ENCODE results near the gene REXO1.
A peak's percentile ranks its signal among the peaks of the same experiment; 100 is the strongest.

REXO1 gene

GRCh38 chr19:1846517-1847204, 1.6 kb downstream of the REXO1 start:
- DNase-seq, result no peak

- DNase-seq, result no peak
These were observed 2.6 kb downstream of the REXO1 start for GRCh38 chr19:1845642-1846041.

DNA sequence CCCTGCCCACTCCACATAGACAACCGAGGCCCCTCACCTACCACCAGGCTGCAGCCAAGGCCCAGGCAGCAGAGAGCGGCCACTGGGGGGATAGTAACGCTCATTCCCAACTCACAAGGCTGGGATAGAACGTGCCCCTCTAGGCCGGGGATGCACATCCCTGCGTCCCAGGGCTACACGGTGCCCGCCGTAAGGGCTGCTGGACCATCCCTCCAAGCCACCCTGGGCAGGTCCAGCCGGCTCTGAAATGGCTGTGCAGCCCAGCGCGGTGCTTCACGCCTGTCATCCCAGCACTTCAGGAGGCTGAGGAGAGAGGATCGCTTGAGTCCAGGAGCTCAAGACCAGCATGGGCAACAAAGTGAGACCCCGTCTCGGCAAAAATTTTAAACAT, 3.2 kb downstream of the REXO1 start:
- DNase-seq, result no peak

- DNase-seq, result no peak
These were observed 3.7 kb downstream of the REXO1 start for GRCh38 chr19:1844513-1845124.

GRCh38 chr19:1843646-1844394, 4.5 kb downstream of the REXO1 start:
- DNase-seq, result no peak

GRCh38 chr19:1843116-1843515, 5.2 kb downstream of the REXO1 start:
- DNase-seq, result no peak

DNA sequence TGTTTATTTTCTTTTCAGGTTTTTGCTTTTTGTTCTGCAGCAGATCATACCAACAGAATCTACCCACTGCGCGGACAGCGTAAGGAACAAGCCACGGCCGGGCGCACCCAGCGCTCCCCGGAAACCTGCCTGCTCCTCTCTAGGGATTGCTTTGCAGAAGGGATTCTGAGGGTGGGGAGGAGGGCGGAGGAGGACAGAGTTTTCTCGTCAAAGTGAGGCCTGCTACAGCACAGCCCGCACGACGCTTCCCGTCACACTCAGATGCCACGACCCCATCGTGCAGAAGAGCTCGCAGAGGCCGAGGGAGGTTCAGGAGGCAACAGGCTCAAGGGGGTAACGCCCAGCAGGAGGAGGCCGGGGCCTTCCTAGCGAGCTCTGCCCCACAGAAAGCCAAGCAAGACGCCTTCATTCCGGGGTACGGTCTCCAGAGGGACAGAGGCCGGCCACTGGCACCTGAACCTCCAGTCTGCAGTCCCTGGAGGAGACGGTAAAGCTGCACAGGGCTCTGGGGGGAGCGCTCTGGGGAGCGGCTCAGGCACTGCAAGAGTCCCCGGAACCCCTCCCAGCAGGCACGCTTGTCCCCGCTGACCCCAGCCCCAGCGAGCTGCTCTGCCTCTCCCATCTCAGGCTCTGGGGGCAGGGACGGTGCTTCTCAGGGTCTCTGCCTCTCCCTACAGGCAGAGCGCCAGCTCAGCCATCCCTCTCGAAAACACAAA, 6.9 kb downstream of the REXO1 start:
- no peak for DNase-seq

DNA sequence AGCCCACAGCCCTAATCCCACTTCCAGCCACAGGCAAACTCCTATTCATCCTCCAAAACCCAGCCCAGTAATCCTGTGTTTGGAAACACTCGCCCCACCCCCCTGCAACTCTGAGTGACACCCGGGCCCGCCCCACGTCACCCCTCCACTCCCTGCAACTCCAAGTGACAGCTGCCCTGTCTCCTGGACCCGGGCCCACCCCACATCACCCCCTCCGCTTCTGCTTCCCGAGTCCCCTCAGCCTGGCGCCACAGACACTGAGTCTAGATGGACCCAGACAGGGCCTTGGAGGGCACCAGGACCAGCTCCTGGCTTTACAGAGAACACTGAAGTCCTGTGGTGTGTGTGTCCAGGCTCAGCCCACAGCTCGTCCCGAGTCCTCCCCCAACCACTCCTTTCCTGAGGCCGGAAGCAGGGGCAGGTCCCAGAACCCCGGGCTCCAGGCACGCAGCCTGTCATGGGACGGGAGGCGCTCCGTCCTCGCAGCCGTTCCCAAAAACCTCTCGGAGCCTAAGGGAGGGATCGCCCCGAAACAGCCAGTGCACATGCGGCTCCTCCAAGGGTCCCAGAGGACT, 7.7 kb downstream of the REXO1 start:
- DNase-seq, result no peak

DNA sequence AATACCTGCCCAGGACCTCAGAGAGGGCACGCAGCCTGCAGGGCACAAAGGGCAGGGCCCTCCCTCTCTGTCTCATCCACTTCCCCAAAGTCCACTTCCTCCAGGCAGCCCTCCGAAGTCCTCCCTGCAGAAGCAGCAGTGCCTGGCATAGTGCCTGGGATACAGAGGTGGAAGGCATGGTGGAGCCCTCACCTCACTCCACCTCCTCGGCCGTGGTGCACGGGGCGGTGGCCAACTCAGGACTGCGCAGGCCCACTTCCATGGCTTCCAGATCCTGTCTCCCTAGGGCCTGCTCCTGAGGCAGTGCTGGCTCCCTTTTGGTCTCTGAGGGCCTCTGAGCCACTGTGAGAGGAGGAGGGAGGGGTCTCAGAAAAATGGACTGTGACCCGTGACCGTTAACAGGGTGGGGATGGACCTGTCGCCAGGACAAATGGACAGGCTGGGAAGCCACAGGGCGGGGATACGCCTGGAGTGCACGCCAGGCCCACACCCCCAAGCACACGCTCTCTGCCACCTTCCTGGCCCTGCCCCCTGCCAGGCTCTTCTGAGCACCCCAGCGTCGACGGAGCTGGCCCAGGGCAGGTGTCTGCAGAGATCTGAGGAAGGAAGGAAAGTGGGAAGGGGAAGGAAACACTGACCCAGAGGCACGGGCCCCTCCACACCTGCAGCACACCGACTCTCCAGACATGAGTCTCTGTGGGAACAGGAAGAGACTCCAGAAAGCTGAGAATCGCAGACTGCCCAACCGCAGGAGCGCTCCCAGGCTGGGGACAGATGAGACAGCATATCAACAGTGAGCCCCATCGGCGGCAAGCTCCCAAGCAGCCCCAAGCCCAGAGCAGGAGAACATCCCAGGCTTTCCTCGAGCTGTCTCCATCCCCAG, 8.4 kb downstream of the REXO1 start:
- peak in 1 of 2 donors; percentile 10 for DNase-seq

- peak in 1 of 2 donors; percentile 74 for DNase-seq
These were observed 10.6 kb downstream of the REXO1 start for GRCh38 chr19:1837625-1838105.

GRCh38 chr19:1837222-1837565, 11.1 kb downstream of the REXO1 start:
- DNase-seq, result no peak

- DNase-seq, result no peak
These were observed 11.6 kb downstream of the REXO1 start for GRCh38 chr19:1836458-1837221.

- no peak for DNase-seq
These were observed 14.7 kb downstream of the REXO1 start for GRCh38 chr19:1833540-1833939.

GRCh38 chr19:1832046-1832663, 16.1 kb downstream of the REXO1 start:
- no peak for DNase-seq

- no peak for DNase-seq
These were observed 17.3 kb downstream of the REXO1 start for GRCh38 chr19:1830978-1831377.

DNA sequence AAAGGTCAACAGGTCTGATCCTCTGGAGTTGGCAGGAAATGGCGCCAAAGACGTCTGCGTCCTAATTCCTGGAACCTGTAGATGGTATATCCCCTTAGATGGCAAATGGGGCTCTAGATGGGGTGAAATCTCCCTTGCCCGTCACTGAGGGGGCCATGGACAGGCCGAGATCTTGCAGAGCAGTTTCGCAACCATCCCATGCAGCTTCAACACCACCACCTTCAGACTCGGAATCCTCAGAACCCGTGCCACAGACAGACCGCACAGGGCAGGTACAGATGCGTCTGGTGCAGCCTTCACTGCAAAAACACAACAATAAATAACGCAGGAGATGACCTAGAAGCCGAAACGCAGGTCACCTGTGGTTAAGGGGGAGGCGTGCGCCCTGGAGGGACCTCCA, 17.7 kb downstream of the REXO1 start:
- DNase-seq, result no peak

DNA sequence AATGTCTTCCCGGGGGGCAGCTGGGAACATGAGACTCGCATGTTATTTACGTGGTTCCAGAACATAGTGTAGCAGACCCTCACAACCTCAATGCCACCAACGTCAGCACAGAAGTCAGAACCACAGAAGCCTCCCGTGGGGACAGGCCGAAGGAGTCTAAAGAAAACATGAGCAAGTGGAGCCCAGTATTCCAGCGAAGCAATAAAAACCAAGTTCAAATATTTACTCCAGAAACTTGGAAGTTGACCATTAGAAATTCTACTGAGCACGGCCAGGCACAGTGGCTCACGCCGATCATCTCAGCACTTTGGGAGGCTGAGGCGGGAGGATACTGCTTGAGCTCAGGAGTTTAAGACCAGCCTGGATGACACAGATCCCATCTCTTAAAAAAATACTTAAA, 18.3 kb downstream of the REXO1 start:
- no peak for DNase-seq

DNA sequence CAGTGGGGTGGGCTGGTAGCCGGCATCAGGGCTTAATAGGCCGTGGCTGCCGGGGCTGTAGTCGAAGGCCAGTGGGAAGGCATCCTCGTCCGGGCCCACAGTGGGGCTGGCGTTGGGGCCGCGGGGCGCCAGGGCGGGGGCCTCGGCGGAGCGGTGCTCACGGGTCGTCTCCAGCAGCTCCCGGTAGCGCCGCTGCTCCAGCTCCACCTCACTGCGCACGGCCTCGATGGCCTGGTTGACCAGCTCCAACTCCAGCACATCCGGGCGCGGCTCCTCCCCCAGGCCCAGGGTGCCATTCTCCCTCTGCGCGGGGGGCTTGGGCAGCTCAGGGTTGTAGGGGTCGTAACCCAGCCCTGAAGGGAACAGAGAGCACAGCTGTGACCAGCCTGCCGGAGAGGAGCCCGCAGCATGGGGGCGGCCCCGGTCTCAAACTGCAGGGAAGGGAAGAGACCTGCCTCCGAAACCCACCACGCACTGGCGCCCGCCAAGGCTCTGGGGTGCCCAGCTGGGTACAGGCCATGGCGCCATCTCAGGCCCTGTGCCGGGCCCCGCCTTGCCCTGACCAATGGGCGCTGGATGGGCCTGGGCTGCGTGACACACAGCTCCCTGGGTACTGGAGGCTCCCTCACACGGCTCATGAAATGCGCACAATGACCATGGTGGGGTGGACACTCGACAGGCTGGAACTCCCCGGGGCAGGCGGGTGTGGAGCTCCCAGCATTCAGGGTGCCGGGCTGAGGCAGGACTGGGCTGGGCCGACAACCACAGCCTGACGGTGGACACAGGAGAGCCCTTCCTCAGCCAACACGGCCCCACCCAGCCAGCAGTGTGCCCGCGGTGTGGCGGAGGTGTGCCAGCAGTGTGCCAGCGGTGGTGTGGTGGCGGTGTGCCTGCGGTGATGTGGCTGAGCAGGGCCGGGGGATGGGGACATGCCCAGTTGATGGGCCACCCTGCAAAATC, 19.7 kb downstream of the REXO1 start:
- no peak for DNase-seq

DNA sequence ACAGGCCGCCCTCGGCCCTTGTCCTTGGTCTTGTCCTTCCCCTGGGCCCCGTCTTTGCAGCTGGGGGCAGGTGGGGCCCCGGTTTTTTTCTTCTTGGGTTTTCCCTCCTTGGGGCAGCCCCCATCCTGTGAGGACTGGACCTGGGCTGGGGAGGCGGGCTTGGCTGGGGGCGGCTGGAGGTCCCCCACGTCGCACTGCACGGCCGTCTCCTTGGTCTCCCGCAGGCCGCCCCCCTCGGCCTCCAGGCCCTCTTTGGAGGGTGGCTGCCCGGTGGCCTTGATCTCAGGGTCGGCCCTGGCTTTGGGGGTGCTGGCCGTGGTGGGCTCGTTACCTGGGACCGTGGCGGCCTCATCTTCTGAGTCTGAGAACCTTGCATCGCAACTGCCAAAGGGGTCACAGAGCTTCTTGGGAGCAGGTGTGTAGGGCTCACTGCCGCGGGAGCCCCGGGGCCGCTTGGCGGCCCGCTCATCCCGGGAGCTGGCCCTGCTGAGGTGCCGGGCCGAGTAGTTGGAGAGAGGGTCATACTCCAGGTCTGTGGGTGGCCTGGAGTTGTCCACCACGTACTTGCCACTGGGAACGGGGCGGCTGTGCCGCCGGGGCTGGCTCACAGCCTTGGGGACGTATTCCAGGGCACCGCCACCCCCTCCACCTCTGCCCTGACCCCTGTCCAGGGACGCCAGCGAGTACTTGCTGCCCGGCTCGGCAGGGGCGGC, 20.6 kb downstream of the REXO1 start:
- DNase-seq, result no peak

Data from inflammatory macrophage treated with lipopolysaccharide for 1 hour (primary cell).